ENCODE results near the gene FBXL14. TPM values are rescaled to one million over a fixed set of nuclear protein-coding genes. Genes with fewer than 3 reads are reported as not detected.
"Not testable (repeated sequence)": the region's sequence is repeated elsewhere in the genome, so short reads cannot be mapped to it uniquely, and the experiment has no call there.

The FBXL14 gene
- total RNA-seq, 1 donor from 2014 or later: 21.6 TPM

DNA sequence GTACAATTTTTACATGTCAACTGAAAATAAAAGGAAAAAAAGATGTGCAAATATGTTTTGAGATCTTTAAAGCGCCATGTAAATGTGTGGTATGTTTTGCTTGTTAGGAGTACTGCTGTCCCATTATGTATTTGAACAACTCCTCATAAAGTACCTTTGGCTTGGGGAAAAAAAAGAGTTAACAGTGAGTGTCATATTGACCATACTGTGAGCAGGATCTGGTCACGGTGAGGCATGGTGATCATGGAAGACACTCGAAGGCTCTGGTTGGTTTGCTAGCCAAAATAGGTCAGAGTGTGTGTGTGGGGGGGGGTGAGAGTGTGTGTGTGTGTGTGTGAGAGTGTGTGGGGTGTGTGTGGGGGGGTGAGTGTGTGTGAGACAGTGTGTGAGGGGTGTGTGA, 10.1 kb upstream of the FBXL14 start:
- POLR2A ChIA-PET: interaction anchor here (1.9 to 2.2 kb wide), 3 partner anchors 11 to 487 kb away, joined by 5 to 15 read pairs (median 5); partner anchors contain the start of gene ADIPOR2
- H3K27me3 Mint-ChIP-seq: no peaks in the 10 kb centered on the region
- no peak overlapping the region for H3K27ac Mint-ChIP-seq
- TF ChIP-seq, protein P1, sequence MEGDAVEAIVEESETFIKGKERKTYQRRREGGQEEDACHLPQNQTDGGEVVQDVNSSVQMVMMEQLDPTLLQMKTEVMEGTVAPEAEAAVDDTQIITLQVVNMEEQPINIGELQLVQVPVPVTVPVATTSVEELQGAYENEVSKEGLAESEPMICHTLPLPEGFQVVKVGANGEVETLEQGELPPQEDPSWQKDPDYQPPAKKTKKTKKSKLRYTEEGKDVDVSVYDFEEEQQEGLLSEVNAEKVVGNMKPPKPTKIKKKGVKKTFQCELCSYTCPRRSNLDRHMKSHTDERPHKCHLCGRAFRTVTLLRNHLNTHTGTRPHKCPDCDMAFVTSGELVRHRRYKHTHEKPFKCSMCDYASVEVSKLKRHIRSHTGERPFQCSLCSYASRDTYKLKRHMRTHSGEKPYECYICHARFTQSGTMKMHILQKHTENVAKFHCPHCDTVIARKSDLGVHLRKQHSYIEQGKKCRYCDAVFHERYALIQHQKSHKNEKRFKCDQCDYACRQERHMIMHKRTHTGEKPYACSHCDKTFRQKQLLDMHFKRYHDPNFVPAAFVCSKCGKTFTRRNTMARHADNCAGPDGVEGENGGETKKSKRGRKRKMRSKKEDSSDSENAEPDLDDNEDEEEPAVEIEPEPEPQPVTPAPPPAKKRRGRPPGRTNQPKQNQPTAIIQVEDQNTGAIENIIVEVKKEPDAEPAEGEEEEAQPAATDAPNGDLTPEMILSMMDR (IDR thresholded peaks at IDR 0.05): no peak
- no peak for DNase-seq
- intact Hi-C loops (cut with micrococcal nuclease): loop anchor here (2.0 to 5.0 kb wide), 2 partner anchors 22 to 1217 kb away; partner anchors contain the start of gene KDM5A
- H3K9me3 Mint-ChIP-seq: no peaks in the 10 kb centered on the region
- peaks cover 4% of the 10 kb centered on the region for H3K36me3 Mint-ChIP-seq (ENCODE audit: low read depth)
- no peak overlapping the region for H3K4me3 Mint-ChIP-seq
- ATAC-seq (ENCODE audit: low read depth): no peak
- H3K4me1 Mint-ChIP-seq: peaks cover 44% of the 10 kb centered on the region
- CTCF ChIA-PET: interaction anchor here (0.7 to 5.4 kb wide), 15 partner anchors 11 to 694 kb away, joined by 3 to 53 read pairs (median 7); partner anchors contain the start of gene FBXL14

DNA sequence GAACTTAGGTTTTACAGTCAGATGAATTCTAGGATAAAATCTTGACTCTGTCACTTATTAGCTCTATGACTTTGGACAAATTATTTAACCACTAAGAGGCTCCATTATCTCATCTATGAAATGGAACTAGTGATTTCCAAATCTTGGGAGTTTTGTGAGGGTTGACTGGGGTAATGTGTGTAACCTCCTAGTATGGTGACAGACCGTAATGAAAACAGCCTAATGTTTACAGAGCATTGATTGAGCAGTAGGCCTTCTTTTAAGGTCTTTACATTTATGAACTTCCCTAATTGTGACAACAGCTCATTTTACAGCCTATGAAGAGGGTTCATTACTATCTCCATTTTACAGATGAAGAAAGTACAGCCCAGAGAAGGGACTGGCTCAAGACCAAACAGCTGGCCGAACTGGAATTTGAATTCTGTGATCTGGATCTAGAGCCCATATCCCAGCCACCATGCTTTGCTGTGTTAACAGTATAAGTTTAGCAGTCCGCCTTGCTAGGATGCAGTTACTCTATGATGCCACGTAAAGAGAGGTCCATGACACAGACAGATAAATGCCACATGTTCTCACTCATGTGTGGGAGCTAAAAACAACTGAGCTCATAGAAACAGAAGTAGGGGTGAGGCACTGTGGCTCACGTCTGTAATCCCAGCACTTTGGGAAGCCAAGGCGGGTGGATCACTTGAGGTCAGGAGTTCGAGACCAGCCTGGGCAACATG, 9.1 kb upstream of the FBXL14 start:
- CTCF ChIA-PET: interaction anchor here (1.4 to 5.4 kb wide), 5 partner anchors 10 to 486 kb away, joined by 4 to 47 read pairs (median 16); partner anchors contain the start of gene FBXL14
- ATAC-seq (ENCODE audit: low read depth) (no peak), DNase-seq (no peak)
- no peaks in the 10 kb centered on the region for H3K27me3 Mint-ChIP-seq
- TF ChIP-seq, protein P1 (IDR thresholded peaks at IDR 0.05): no peak
- peaks cover 4% of the 10 kb centered on the region for H3K36me3 Mint-ChIP-seq (ENCODE audit: low read depth)
- POLR2A ChIA-PET: interaction anchor here (0.6 to 0.9 kb wide), 5 partner anchors 8 to 239 kb away, joined by 3 to 4 read pairs (median 3); partner anchors contain the start of gene FBXL14
- peaks cover 40% of the 10 kb centered on the region for H3K4me1 Mint-ChIP-seq
- peak overlapping the region; percentile 95 for H3K27ac Mint-ChIP-seq
- peak overlapping the region; percentile 51 for H3K4me3 Mint-ChIP-seq
- intact Hi-C loops (cut with micrococcal nuclease): loop anchor here (5.0 kb wide), 1 partner anchor 1216 kb away; the partner anchor contains the start of gene KDM5A
- H3K9me3 Mint-ChIP-seq: peaks cover 2% of the 10 kb centered on the region

DNA sequence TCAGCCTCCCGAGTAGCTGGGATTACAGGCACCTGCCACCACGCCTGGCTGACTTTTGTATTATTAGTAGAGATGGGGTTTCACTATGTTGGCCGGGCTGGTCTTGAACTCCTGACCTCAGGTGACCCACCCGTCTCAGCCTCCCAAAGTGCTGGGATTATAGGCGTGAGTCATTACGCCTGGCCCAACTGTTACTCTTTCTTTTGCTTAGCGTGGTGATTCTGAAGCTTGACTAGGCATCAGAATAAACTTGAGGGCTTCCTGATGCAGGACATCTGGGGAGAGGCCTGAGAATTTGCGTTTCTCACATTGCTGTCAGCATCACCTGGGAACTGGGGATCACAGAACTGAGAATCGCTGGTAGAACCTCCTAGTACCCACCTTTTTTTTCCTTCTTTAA, 8.3 kb upstream of the FBXL14 start:
- not testable (repeated sequence) for H3K36me3 Mint-ChIP-seq (ENCODE audit: low read depth); ATAC-seq (ENCODE audit: low read depth); H3K4me3 Mint-ChIP-seq; H3K27me3 Mint-ChIP-seq; H3K9me3 Mint-ChIP-seq; DNase-seq
- CTCF ChIA-PET: interaction anchor here (1.4 to 5.4 kb wide), 5 partner anchors 10 to 485 kb away, joined by 4 to 47 read pairs (median 16); partner anchors contain the start of gene FBXL14
- Mint-ChIP-seq H3K27ac (peak overlapping the region; percentile 95), H3K4me1 (peaks cover 37% of the 10 kb centered on the region)
- POLR2A ChIA-PET: interaction anchor here (0.8 to 1.2 kb wide), 3 partner anchors 8 to 88 kb away, joined by 3 to 7 read pairs (median 4); partner anchors contain the start of genes ADIPOR2 and FBXL14
- intact Hi-C loops (cut with micrococcal nuclease): loop anchor here (5.0 kb wide), 1 partner anchor 1215 kb away; the partner anchor contains the start of gene KDM5A

DNA sequence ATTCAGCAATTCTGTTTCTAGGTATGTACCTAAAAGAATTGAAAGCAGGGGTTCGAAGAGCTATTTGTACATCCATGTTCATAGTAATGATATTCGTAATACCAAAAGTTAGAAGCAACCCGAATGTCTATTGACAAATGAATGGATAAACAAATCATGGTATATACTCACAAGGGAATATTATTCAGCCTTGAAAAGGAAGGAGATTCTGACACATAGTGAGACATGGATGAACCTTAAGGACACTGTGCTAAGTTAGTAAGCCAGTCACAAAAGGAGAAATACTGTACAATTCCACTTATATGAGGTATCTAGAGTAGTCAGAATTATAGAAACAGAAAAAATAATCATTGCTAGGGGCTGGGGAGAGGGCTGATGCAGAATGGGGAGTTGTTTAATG, 4.4 kb upstream of the FBXL14 start:
- H3K9me3 Mint-ChIP-seq: peaks cover 2% of the 10 kb centered on the region
- POLR2A ChIA-PET: no interaction called here
- no peak for DNase-seq
- H3K27me3 Mint-ChIP-seq: no peaks in the 10 kb centered on the region
- intact Hi-C loops (cut with micrococcal nuclease): no loop called here
- peaks cover 30% of the 10 kb centered on the region for H3K4me1 Mint-ChIP-seq
- H3K27ac Mint-ChIP-seq: peak overlapping the region; percentile 3
- TF ChIP-seq, protein P1 (IDR thresholded peaks at IDR 0.05): no peak
- CTCF ChIA-PET: interaction anchor here (1.2 kb wide), 1 partner anchor 15 kb away, joined by 3 read pairs; no protein-coding TSS in a partner anchor
- peaks cover 4% of the 10 kb centered on the region for H3K36me3 Mint-ChIP-seq (ENCODE audit: low read depth)
- ATAC-seq (ENCODE audit: low read depth): no peak
- no peak overlapping the region for H3K4me3 Mint-ChIP-seq

DNA sequence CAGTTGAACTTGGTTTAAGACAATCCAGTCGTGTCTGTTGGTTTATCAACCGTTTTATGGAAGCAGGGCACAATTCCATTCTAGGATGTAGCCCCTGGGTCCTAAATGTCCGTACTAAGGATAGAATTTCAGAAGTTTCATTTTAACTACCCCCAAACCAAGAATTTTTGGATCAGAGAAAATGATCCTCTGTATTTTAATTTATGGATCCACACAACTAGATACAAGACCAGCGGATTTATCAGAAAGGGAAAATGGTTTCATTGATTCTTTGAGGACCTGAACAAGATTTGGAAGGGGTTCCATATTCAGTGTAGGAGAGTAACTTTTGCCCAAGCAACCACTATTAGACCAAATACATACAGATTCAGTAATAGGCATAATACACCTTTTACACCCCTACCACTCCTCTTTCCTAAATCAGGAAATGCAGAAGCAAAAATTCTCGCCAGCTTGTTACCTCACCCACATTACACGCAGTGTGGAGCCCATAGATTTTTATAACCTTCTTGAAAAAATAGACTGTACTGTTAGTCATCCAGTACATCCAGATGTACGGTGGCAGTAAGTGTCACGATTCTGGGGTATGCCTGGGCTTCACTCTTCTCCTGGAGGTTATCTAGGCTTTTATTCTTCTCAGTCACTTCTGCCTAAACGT, 1.4 kb upstream of the FBXL14 start:
- ChIA-PET CTCF (no interaction called here), POLR2A (interaction anchor here (1.6 kb wide), 1 partner anchor 10 kb away, joined by 11 read pairs; no protein-coding TSS in a partner anchor)
- Mint-ChIP-seq H3K4me3 (peak overlapping the region; percentile 87), H3K27me3 (no peaks in the 10 kb centered on the region), H3K9me3 (peaks cover 2% of the 10 kb centered on the region), H3K36me3 (ENCODE audit: low read depth) (peaks cover 16% of the 10 kb centered on the region), H3K27ac (peak overlapping the region; percentile 90), H3K4me1 (peaks cover 39% of the 10 kb centered on the region)
- DNase-seq: no peak
- intact Hi-C loops (cut with micrococcal nuclease): loop anchor here (2.0 kb wide), 1 partner anchor 605 kb away; the partner anchor contains the start of gene ERC1
- no peak for ATAC-seq (ENCODE audit: low read depth)
- TF ChIP-seq, protein P1 (IDR thresholded peaks at IDR 0.05): no peak

Measured in activated B cell treated with CpG ODN at 0.5 μM for 24 hours (primary cell).